ENCODE measurements around the gene TMEM62. TPM values are rescaled to one million over a fixed set of nuclear protein-coding genes. Genes with fewer than 3 reads are reported as not detected.
"Not testable (repeated sequence)": the region's sequence is repeated elsewhere in the genome, so short reads cannot be mapped to it uniquely, and the experiment has no call there.

TMEM62 gene
- total RNA-seq, 4 donors from 2014 or later: 43.3 to 87.5 (median 57.0) TPM

DNA sequence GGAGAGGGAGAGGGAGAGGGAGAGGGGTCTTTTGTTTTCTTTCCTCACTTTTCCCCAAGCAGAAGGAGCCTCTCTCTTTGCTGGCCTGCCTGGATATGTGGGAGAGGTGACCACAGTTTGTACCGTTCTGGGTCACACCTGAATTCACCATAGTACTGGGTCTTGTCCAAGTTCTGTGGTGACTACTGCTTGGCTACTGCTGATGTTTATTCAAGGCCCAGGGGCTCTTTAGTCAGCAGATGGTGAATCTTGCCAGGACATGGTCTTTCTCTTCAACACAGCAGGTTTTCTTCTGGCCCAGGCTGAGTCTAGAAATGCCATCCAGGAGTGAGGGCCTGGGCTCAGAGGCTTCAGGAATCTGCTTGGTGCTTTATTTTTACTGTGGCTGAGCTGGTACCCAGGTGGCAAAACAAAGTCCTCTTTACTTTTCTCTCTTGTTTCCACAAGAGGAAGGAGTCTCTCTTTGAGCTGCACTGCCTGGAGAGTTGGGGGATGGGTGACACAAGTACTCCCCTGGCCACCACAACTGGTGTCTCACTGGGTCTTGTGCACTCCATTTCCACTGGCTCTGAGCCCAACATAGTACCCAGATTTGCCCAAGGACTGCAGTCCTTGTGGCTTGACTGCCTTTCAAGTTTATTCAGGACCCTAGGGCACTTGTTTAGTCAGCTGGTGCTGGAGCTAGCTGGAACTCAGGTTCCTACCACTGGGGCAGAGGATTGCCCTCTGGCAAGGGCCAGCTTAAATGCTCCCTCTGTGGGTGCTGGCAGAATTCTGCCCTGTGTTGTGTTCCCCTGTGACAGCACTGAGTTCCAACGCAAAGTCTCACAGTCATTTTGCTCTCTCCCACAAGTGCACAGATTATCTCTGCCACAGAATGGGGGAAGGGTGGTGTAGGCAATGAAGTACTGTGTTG, 35.1 kb downstream of the TMEM62 start:
- TF ChIP-seq, protein P1, sequence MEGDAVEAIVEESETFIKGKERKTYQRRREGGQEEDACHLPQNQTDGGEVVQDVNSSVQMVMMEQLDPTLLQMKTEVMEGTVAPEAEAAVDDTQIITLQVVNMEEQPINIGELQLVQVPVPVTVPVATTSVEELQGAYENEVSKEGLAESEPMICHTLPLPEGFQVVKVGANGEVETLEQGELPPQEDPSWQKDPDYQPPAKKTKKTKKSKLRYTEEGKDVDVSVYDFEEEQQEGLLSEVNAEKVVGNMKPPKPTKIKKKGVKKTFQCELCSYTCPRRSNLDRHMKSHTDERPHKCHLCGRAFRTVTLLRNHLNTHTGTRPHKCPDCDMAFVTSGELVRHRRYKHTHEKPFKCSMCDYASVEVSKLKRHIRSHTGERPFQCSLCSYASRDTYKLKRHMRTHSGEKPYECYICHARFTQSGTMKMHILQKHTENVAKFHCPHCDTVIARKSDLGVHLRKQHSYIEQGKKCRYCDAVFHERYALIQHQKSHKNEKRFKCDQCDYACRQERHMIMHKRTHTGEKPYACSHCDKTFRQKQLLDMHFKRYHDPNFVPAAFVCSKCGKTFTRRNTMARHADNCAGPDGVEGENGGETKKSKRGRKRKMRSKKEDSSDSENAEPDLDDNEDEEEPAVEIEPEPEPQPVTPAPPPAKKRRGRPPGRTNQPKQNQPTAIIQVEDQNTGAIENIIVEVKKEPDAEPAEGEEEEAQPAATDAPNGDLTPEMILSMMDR (IDR thresholded peaks at IDR 0.05): no peak
- TF ChIP-seq POLR2A (IDR thresholded peaks at IDR 0.05): no peak
- Histone ChIP-seq H3K9me3 (no peaks in the 10 kb centered on the region), H3K27ac (no peak overlapping the region), H3K36me3 (peaks cover 0 to 68% (median 0%) of the 10 kb centered on the region in 3 donors), H3K4me3 (no peak overlapping the region), H3K27me3 (no peaks in the 10 kb centered on the region), H3K4me1 (no peaks in the 10 kb centered on the region)
- no peak for DNase-seq

DNA sequence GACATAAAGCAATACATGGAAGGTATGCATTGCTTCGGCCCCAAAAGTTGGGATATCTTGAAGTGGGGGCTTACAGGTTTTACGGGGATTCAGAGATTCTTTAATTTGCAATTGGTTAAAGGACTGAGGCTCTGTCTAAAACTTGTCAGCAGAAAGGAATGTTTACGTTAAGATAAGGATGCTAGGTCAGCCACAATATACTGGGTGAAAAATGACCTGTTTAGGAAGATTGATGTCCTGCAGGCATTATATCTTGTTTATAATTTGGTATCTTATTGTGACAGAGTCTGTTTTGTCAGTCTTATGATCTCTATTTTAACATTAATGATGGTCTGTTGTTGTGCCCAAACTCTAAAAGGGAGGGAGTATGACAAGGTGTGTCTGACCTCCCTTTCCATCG, 36.5 kb downstream of the TMEM62 start:
- Histone ChIP-seq H3K9me3 (no peaks in the 10 kb centered on the region), H3K4me3 (no peak overlapping the region), H3K27ac (no peak overlapping the region), H3K36me3 (peaks cover 0 to 69% (median 0%) of the 10 kb centered on the region in 3 donors), H3K27me3 (no peaks in the 10 kb centered on the region), H3K4me1 (no peaks in the 10 kb centered on the region)
- DNase-seq: no peak
- no peak for TF ChIP-seq POLR2A (IDR thresholded peaks at IDR 0.05)
- TF ChIP-seq, protein P1 (IDR thresholded peaks at IDR 0.05): no peak

DNA sequence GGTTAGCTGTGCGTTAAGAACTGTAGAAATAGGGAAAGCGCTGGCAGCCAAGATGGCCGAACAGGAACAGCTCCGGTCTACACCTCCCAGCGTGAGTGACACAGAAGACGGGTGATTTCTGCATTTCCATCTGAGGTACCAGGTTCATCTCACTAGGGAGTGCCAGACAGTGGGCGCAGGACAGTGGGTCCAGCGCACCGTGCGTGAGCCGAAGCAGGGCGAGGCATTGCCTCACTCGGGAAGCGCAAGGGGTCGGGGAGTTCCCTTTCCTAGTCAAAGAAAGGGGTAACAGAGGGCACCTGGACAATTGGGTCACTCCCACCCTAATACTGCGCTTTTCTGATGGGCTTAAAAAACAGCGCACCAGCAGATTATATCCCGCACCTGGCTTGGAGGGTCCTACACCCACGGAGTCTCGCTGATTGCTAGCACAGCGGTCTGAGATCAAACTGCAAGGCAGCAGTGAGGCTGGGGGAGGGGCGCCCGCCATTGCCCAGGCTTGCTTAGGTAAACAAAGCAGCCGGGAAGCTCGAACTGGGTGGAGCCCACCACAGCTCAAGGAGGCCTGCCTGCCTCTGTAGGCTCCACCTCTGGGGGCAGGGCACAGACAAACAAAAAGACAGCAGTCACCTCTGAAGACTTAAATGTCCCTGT, 42.4 kb downstream of the TMEM62 start:
- not testable (repeated sequence) for DNase-seq, H3K27ac ChIP-seq, H3K4me3 ChIP-seq, H3K27me3 ChIP-seq, H3K4me1 ChIP-seq, H3K9me3 ChIP-seq
- peaks cover 0 to 66% (median 0%) of the 10 kb centered on the region in 3 donors for H3K36me3 ChIP-seq

DNA sequence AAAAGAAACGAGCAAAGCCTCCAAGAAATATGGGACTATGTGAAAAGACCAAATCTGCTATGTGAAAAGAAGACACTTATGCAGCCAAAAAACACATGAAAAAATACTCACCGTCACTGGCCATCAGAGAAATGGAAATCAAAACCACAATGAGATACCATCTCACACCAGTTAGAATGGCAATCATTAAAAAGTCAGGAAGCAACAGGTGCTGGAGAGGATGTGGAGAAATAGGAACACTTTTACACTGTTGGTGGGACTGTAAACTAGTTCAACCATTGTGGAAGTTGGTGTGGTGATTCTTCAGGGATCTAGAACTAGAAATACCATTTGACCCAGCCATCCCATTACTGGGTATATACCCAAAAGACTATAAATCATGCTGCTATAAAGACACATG, 43.8 kb downstream of the TMEM62 start:
- H3K4me1 ChIP-seq, H3K9me3 ChIP-seq: not testable (repeated sequence)
- H3K36me3 ChIP-seq: peaks cover 0 to 67% (median 0%) of the 10 kb centered on the region in 3 donors

GRCh38 chr15:43183270-43183669, 49.9 kb downstream of the TMEM62 start:
- H3K36me3 ChIP-seq: peaks cover 0 to 43% (median 0%) of the 10 kb centered on the region in 3 donors

More for the DNA sequence above, 43.8 kb downstream of the TMEM62 start:
- DNase-seq, H3K27me3 ChIP-seq, H3K27ac ChIP-seq, H3K4me3 ChIP-seq: not testable (repeated sequence)

DNA sequence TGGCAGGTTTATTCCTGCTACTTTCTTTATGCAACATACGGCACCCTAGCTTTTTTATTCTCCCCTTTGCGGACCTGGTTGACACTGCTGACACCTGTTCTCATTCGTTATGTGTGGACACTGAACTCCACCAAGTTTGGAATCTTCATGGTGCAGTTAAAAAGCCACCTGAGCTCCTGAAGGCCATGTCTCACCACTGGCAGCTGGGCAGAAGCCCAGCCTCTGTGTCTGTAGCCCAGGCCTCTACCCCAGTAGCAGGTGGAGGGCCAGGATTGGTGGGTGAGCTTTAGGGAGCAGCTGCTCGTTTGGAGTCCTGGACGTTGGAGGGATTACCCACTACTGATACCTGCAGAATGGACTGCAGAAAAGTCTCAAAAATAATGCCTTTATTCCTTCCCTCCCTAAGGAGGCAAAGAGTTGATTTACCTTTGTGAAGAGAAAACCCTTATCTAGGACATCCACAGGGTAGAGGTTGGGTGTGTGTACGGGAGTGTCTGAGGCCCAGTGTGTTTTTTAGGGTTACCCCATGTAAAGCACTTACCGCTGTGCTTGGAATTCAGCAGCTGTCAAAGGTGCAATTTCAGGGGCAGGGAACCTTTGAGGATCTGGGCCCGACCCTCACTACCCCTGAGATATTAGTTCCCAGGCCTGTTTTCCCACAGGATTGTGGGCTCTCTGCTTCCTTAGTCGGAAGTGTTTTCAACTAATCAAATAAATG, 51.2 kb downstream of the TMEM62 start:
- peak overlapping the region in 2 of 4 donors; percentile 71 to 84 for H3K4me3 ChIP-seq
- no peaks in the 10 kb centered on the region for H3K9me3 ChIP-seq
- DNase-seq: no peak
- peaks cover 0 to 39% (median 0%) of the 10 kb centered on the region in 3 donors for H3K36me3 ChIP-seq
- H3K4me1 ChIP-seq: peaks cover 0 to 12% (median 3%) of the 10 kb centered on the region in 4 donors
- TF ChIP-seq, protein P1 (IDR thresholded peaks at IDR 0.05): no peak
- TF ChIP-seq POLR2A (IDR thresholded peaks at IDR 0.05): no peak
- no peaks in the 10 kb centered on the region for H3K27me3 ChIP-seq
- H3K27ac ChIP-seq: peak overlapping the region; percentile 90 to 99 (median 97)

More at GRCh38 chr15:43183270-43183669, 49.9 kb downstream of the TMEM62 start:
- Histone ChIP-seq H3K27ac (no peak overlapping the region), H3K4me1 (peaks cover 0 to 12% (median 3%) of the 10 kb centered on the region in 4 donors), H3K27me3 (no peaks in the 10 kb centered on the region), H3K4me3 (no peak overlapping the region), H3K9me3 (no peaks in the 10 kb centered on the region)
- DNase-seq: no peak
- TF ChIP-seq POLR2A (IDR thresholded peaks at IDR 0.05): no peak
- TF ChIP-seq, protein P1 (IDR thresholded peaks at IDR 0.05): no peak
